GM23248 (cell line): Measurements from ENCODE around the gene CPLANE2. TPM values are rescaled to one million over a fixed set of nuclear protein-coding genes. Genes with fewer than 3 reads are reported as not detected.
"Not testable (repeated sequence)": the region's sequence is repeated elsewhere in the genome, so short reads cannot be mapped to it uniquely, and the experiment has no call there.

Experiments
- DNase-seq: peaks from one replicate; pipeline ENCODE4 v3.0.0-alpha.2; 2015
- H2AFZ ChIP-seq: fragments of 200-600 bp; sonication (generic); 2 replicates; pipeline ENCODE4 v1.6.1; 2016; ENCODE audit warnings: antibody characterized with exemption
- H3F3A ChIP-seq: fragments of 200-600 bp; sonication (generic); 2 replicates; pipeline ENCODE4 v1.6.1; 2016; ENCODE audit warnings: mild to moderate bottlenecking, antibody characterized with exemption, mixed run types; ENCODE audit not compliant: insufficient read depth
- H3K27ac ChIP-seq: fragments of 200-600 bp; sonication (generic); 2 replicates; pipeline ENCODE4 v1.5.1; 2016; ENCODE audit warnings: mild to moderate bottlenecking
- H3K27me3 ChIP-seq: fragments of 200-600 bp; sonication (generic); replicated peaks from 2 replicates; pipeline ENCODE4 v1.6.1; 2016; ENCODE audit warnings: mild to moderate bottlenecking; ENCODE audit not compliant: insufficient read depth
- H3K36me3 ChIP-seq: fragments of 200-600 bp; sonication (generic); 2 replicates; pipeline ENCODE4 v1.6.1; 2016; ENCODE audit warnings: low read depth, mild to moderate bottlenecking
- H3K4me1 ChIP-seq: fragments of 200-600 bp; sonication (generic); 2 replicates; pipeline ENCODE4 v1.6.1; 2016; ENCODE audit warnings: mild to moderate bottlenecking; ENCODE audit not compliant: insufficient read depth
- H3K4me2 ChIP-seq: fragments of 200-600 bp; sonication (generic); one replicate; pipeline ENCODE4 v1.6.1; 2016; ENCODE audit warnings: mild to moderate bottlenecking; ENCODE audit not compliant: unreplicated experiment
- H3K4me3 ChIP-seq: fragments of 200-600 bp; sonication (generic); 2 replicates; pipeline ENCODE4 v1.5.1; 2016; ENCODE audit warnings: mild to moderate bottlenecking
- H3K79me2 ChIP-seq: fragments of 200-600 bp; sonication (generic); 2 replicates; pipeline ENCODE4 v1.6.1; 2016; ENCODE audit warnings: mild to moderate bottlenecking; ENCODE audit not compliant: insufficient read depth
- H3K9ac ChIP-seq: fragments of 200-600 bp; sonication (generic); 2 replicates; pipeline ENCODE4 v1.6.1; 2016; ENCODE audit warnings: mild to moderate bottlenecking
- H3K9me2 ChIP-seq: fragments of 200-600 bp; sonication (generic); 2 replicates; pipeline ENCODE4 v1.6.1; 2016; ENCODE audit warnings: mixed run types, mild to moderate bottlenecking, moderate library complexity; ENCODE audit not compliant: insufficient read depth
- H3K9me3 ChIP-seq: fragments of 200-600 bp; sonication (generic); one replicate; pipeline ENCODE4 v1.6.1; 2017; ENCODE audit warnings: low read depth
- H4K20me1 ChIP-seq: fragments of 200-600 bp; sonication (generic); 2 replicates; pipeline ENCODE4 v1.6.0; 2016; ENCODE audit not compliant: insufficient read depth
- EZH2 ChIP-seq: fragments of 200-600 bp; sonication (generic); IDR thresholded peaks from 2 replicates; pipeline ENCODE4 v1.6.1; 2018; ENCODE audit warnings: antibody characterized with exemption, mild to moderate bottlenecking; ENCODE audit not compliant: insufficient read depth, poor library complexity, severe bottlenecking
- EZH2phosphoT487 ChIP-seq: fragments of 200-600 bp; sonication (generic); IDR thresholded peaks from 2 replicates; pipeline ENCODE4 v1.6.1; 2018; ENCODE audit warnings: antibody characterized with exemption, moderate library complexity, mild to moderate bottlenecking, low read depth; ENCODE audit not compliant: insufficient read depth
- WGBS, 2 experiments: methylation state at CpG; one replicate each; pipeline ENCODE4 v1.1.6; 2015 to 2017; ENCODE audit warnings: low lambda C conversion rate in 2 of 2, low coverage in 1 of 2; ENCODE audit errors: missing lambda C conversion rate in 2 of 2; 5-methylcytosine and 5-hydroxymethylcytosine counted together
- in situ Hi-C: fragments of 300-500 bp; cut with MboI; formaldehyde crosslinking; loops from 2 replicates; pipeline ENCODE4 v1.15.0; 2020
- polyA plus RNA-seq: library from polyadenylated mRNA; unstranded; fragments of >200 nt; fragmentation: Nextera tagmentation; extraction: Ambion mirVana; gene quantifications from 2 replicates; pipeline ENCODE4 v1.2.1, GENCODE V29; 2016
- total RNA-seq: library from RNA; depleted of rRNA; stranded (reverse); fragments of >200 nt; shearing (Covaris generic); gene quantifications from 2 replicates; pipeline ENCODE4 v1.2.3, GENCODE V29; 2014

The CPLANE2 gene
- total and polyA plus RNA-seq, 2 experiments from 2014 or later, result 2.6 to 16.5 TPM

- Histone ChIP-seq H2AFZ (no peak overlapping the region), H3F3A (peaks cover 5% of the 10 kb centered on the region; the same call in 1 of the 2 replicates), H3K9ac (no peak overlapping the region), H3K27ac (no peak overlapping the region), H3K4me2 (no peak overlapping the region), H3K4me1 (no peaks in the 10 kb centered on the region), H3K79me2 (no peaks in the 10 kb centered on the region), H4K20me1 (no peaks in the 10 kb centered on the region), H3K27me3 (no peaks in the 10 kb centered on the region), H3K9me3 (no peaks in the 10 kb centered on the region), H3K4me3 (no peak overlapping the region), H3K9me2 (no peaks in the 10 kb centered on the region), H3K36me3 (no peaks in the 10 kb centered on the region)
- no peak for DNase-seq
- TF ChIP-seq EZH2 (no peak), EZH2phosphoT487 (no peak)
- WGBS, 2 experiments, result 85 to 88% methylated on average over 6 of the region's 6 CpGs
- in situ Hi-C loops, result no loop called here
Observed at GRCh38 chr1:16218674-16219071, 18.3 kb downstream of the CPLANE2 start.

- H3K9ac ChIP-seq, result no peak overlapping the region
- peak overlapping the region; percentile 62; the same call in 1 of the 2 replicates for H3K4me3 ChIP-seq
- peaks cover 5% of the 10 kb centered on the region; the same call in 1 of the 2 replicates for H3F3A ChIP-seq
- no peaks in the 10 kb centered on the region for H3K9me2 ChIP-seq
- no peaks in the 10 kb centered on the region for H4K20me1 ChIP-seq
- H3K36me3 ChIP-seq, result no peaks in the 10 kb centered on the region
- DNase-seq, result no peak
- no peaks in the 10 kb centered on the region for H3K27me3 ChIP-seq
- H3K9me3 ChIP-seq, result no peaks in the 10 kb centered on the region
- peak overlapping the region; percentile 87 for H2AFZ ChIP-seq
- in situ Hi-C loops, result no loop called here
- no peak overlapping the region for H3K27ac ChIP-seq
- no peak overlapping the region for H3K4me2 ChIP-seq
- no peaks in the 10 kb centered on the region for H3K4me1 ChIP-seq
- no peaks in the 10 kb centered on the region for H3K79me2 ChIP-seq
- 88 to 92% methylated on average over 11 to 12 of the region's 12 CpGs for WGBS, 2 experiments
- TF ChIP-seq EZH2phosphoT487 (no peak), EZH2 (no peak)
Observed at GRCh38 chr1:16218014-16218673, 18.8 kb downstream of the CPLANE2 start.

DNA sequence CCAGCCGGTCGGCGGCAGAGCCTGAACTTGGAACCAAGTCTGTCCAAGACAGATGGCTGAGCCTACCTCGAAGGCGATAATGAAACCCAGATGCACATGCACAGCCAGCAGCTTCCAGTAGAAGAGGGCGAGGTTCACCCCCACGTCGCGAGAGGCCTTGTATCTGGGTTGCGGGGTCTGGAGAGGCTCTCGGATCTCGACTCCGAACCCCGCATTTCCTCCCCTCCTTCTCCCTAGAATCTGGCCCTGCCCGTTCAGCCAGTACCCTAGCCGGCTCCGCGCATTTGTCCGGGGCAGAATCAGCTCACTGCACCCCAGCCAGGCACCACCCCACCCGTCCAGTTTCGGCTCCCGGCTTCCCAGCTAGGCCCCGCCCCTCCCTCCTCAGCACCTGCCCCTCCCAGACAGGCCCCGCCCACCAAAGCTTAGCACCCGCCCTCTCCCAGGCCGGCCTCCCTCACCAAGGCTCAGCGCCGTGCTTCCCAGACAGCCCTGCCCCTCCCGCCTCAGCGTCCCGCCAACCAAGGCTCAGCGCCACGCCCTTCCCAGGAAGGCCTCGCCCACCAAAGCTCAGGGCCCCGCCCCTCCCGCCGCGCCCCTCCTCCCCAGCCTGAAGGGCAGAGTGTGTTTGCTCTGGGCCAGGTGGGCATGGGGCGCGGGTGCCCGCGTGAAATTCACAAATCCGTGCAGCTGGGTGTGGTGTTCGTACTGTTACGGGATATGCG lies 19.8 kb downstream of the CPLANE2 start:
- WGBS, 2 experiments, result 3% methylated on average over 32 to 41 of the region's 46 CpGs
- Histone ChIP-seq H3K9ac (peak overlapping the region; percentile 54; the same call in 1 of the 2 replicates), H3K4me2 (peak overlapping the region; percentile 80), H3K36me3 (no peaks in the 10 kb centered on the region), H3K4me1 (no peaks in the 10 kb centered on the region), H3K9me2 (no peaks in the 10 kb centered on the region), H3F3A (peaks cover 5% of the 10 kb centered on the region; the same call in 1 of the 2 replicates), H3K79me2 (no peaks in the 10 kb centered on the region), H3K9me3 (no peaks in the 10 kb centered on the region), H3K4me3 (peak overlapping the region; percentile 62), H3K27me3 (no peaks in the 10 kb centered on the region), H2AFZ (peak overlapping the region; percentile 94), H3K27ac (no peak overlapping the region), H4K20me1 (no peaks in the 10 kb centered on the region)
- TF ChIP-seq EZH2phosphoT487 (no peak), EZH2 (no peak)
- DNase-seq, result peak; percentile 100
- in situ Hi-C loops, result no loop called here

DNA sequence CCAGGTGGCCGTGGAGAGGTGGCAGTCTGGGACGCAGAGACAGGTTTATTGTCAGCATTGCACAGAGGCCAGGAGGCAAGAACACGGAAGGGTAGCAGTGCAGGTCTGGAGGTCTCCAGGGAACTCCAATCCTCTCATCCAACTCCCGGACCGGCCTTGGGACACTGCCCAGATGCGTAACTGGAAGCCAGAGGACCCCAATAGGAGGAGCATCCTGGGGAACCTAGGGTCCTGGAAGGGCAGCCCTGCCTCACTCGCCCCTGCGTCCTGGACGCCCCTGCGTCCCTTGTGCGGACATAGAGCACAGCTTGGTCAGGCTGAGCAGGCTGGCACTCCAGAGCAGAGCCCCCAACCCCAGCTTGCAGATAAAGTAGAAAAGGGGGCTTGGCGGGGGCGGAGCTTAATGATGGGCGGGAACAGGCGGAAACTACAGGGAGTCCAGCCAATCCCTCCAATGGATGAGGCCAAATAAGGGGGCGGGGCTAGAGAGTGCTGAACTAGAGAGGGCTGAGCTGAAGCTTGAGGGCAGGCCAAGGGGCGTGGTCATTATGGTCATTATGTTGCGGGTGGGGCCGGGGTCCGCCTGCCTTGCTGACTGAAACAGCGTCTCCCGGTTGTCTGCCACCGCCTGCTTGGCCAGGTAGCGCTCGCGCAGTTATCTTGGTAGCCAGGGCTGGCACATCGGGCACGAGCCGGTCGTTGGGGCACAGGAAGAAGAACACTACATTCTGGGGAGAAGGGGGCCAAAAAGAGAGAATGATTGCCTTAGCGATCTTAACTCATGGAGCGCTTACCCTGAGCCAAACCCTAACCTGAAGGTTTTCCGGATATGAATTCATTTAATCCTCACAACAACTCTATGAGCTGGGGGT lies 20.9 kb downstream of the CPLANE2 start:
- peak; percentile 83 for DNase-seq
- H3K4me1 ChIP-seq, result no peaks in the 10 kb centered on the region
- H2AFZ ChIP-seq, result peak overlapping the region; percentile 94
- TF ChIP-seq EZH2 (no peak), EZH2phosphoT487 (no peak)
- no peaks in the 10 kb centered on the region for H3K27me3 ChIP-seq
- no peaks in the 10 kb centered on the region for H3K79me2 ChIP-seq
- H3K9me3 ChIP-seq, result no peaks in the 10 kb centered on the region
- peak overlapping the region; percentile 72 for H3K4me2 ChIP-seq
- H3K9ac ChIP-seq, result no peak overlapping the region
- no peaks in the 10 kb centered on the region for H4K20me1 ChIP-seq
- no peaks in the 10 kb centered on the region for H3K9me2 ChIP-seq
- peaks cover 5% of the 10 kb centered on the region; the same call in 1 of the 2 replicates for H3F3A ChIP-seq
- no peak overlapping the region for H3K27ac ChIP-seq
- H3K36me3 ChIP-seq, result no peaks in the 10 kb centered on the region
- H3K4me3 ChIP-seq, result peak overlapping the region; percentile 62
- WGBS, 2 experiments, result 23% methylated on average over 32 to 33 of the region's 33 CpGs
- in situ Hi-C loops, result no loop called here

DNA sequence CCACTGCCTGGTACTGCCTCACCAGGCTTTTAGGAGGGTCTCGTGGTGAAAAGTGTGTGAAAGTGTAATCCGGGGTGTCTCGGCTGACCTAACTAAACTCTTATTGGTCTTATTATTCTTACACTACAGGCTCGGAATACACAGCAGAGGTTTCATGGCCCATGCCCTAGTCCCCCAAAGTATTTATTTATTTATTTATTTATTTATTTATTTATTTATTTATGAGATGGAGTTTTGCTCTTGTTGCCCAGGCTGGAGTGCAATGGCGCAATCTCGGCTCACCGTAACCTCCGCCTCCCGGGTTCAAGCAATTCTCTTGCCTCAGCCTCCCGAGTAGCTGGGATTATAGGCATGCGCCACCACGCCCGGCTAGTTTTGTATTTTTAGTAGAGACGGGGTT lies 21.7 kb downstream of the CPLANE2 start:
- H3K4me3 ChIP-seq, H3K4me2 ChIP-seq, H3F3A ChIP-seq, in situ Hi-C loops, H4K20me1 ChIP-seq, H3K9me2 ChIP-seq, H3K27me3 ChIP-seq, H3K27ac ChIP-seq, DNase-seq, H3K79me2 ChIP-seq, H2AFZ ChIP-seq, H3K4me1 ChIP-seq, H3K9ac ChIP-seq, H3K9me3 ChIP-seq, H3K36me3 ChIP-seq: not testable (repeated sequence)
- 81 to 88% methylated on average over 11 to 14 of the region's 14 CpGs for WGBS, 2 experiments

DNA sequence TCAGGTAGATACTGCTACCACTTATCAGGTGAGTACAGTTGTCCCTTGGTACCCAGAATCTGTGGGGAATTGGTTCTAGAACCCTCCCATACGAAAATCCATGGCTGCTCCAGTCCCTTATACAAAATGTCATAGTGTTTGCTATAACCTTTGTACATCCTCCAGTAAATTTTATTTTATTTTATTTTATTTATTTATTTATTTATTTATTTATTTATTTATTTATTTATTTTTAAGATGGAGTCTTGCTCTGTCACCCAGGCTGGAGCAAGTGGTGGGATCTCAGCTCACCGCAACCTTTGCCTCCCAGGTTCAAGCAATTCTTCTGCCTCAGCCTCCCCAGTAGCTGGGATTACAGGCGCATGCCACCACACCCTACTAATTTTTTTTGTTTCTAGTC lies 23.4 kb downstream of the CPLANE2 start:
- 77 to 83% methylated on average over 3 of the region's 3 CpGs for WGBS, 2 experiments
- H3K4me3 ChIP-seq, H3K4me2 ChIP-seq, H3K27ac ChIP-seq, H3K9ac ChIP-seq, H2AFZ ChIP-seq, H3K36me3 ChIP-seq, H3K79me2 ChIP-seq, H4K20me1 ChIP-seq, in situ Hi-C loops, H3K4me1 ChIP-seq, H3F3A ChIP-seq, H3K9me3 ChIP-seq, DNase-seq, H3K9me2 ChIP-seq, H3K27me3 ChIP-seq: not testable (repeated sequence)
